Keratinocyte (primary cell): ENCODE data around the gene RHD. TPM values are rescaled to one million over a fixed set of nuclear protein-coding genes. Genes with fewer than 3 reads are reported as not detected.

Source experiments
- DNase-seq: peaks from one replicate; pipeline ENCODE4 v3.0.0-alpha.2; 2011; ENCODE audit warnings: low read depth, missing footprints, low spot score
- FAIRE-seq: peaks from 2 replicates; lab custom pipeline; 2011; peaks lifted over from hg19 to GRCh38; lab: Jason Lieb, UNC
- H2AFZ ChIP-seq: 2 replicates; pipeline ENCODE4 v1.6.0; 2012; ENCODE audit warnings: low read length, control low read depth, inconsistent platforms; ENCODE audit not compliant: control insufficient read depth
- H3K27ac ChIP-seq: 2 replicates; pipeline ENCODE4 v1.5.1; 2011; ENCODE audit warnings: low read length; ENCODE audit not compliant: control insufficient read depth, insufficient read depth
- H3K27me3 ChIP-seq: 3 replicates; pipeline ENCODE4 v1.6.0; 2011; ENCODE audit warnings: low read length; ENCODE audit not compliant: control insufficient read depth, insufficient read depth; ENCODE audit errors: extremely low read depth
- H3K36me3 ChIP-seq, 2 experiments: 2 replicates in 1 of 2; 3 replicates in 1 of 2; pipeline ENCODE4 v1.5.1; 2011; ENCODE audit warnings: low read length in 2 of 2, mild to moderate bottlenecking in 1 of 2; ENCODE audit not compliant: control insufficient read depth in 2 of 2, insufficient read depth in 2 of 2; ENCODE audit errors: extremely low read depth in 1 of 2
- H3K4me1 ChIP-seq: 3 replicates; pipeline ENCODE4 v1.5.1; 2011; ENCODE audit warnings: low read length; ENCODE audit not compliant: control insufficient read depth, insufficient read depth; ENCODE audit errors: extremely low read depth
- H3K4me2 ChIP-seq: 3 replicates; pipeline ENCODE4 v1.6.0; 2011; ENCODE audit warnings: low read depth, low read length; ENCODE audit not compliant: control insufficient read depth, insufficient read depth; ENCODE audit errors: extremely low read depth
- H3K4me3 ChIP-seq, 3 experiments: fragments of 200-600 bp in 1 of 3; sonication (generic) in 1 of 3; 2 replicates in 2 of 3; 3 replicates in 1 of 3; pipeline ENCODE4 v1.5.1; 2011 to 2016; ENCODE audit warnings: low read length in 3 of 3, mild to moderate bottlenecking in 3 of 3, control low read depth in 2 of 3, inconsistent platforms in 1 of 3, low read depth in 1 of 3, mixed read lengths in 1 of 3, mixed run types in 1 of 3, moderate library complexity in 1 of 3; ENCODE audit not compliant: control insufficient read depth in 2 of 3, insufficient read depth in 2 of 3; ENCODE audit errors: extremely low read depth in 1 of 3
- H3K79me2 ChIP-seq: 2 replicates; pipeline ENCODE4 v1.6.0; 2012; ENCODE audit warnings: low read length; ENCODE audit not compliant: control insufficient read depth, insufficient read depth
- H3K9ac ChIP-seq: 3 replicates; pipeline ENCODE4 v1.6.0; 2011; ENCODE audit warnings: low read length; ENCODE audit not compliant: control insufficient read depth, insufficient read depth; ENCODE audit errors: extremely low read depth
- H3K9me1 ChIP-seq: 3 replicates; pipeline ENCODE4 v1.6.0; 2011; ENCODE audit warnings: low read length; ENCODE audit not compliant: control insufficient read depth, insufficient read depth; ENCODE audit errors: extremely low read depth
- H3K9me3 ChIP-seq: 2 replicates; pipeline ENCODE4 v1.5.1; 2012; ENCODE audit warnings: low read depth, low read length; ENCODE audit not compliant: control insufficient read depth
- H4K20me1 ChIP-seq: 3 replicates; pipeline ENCODE4 v1.6.0; 2011; ENCODE audit warnings: low read length; ENCODE audit not compliant: control insufficient read depth, insufficient read depth; ENCODE audit errors: extremely low read depth
- EZH2 ChIP-seq: IDR thresholded peaks from one replicate; pipeline ENCODE4 v1.6.1; 2012; ENCODE audit warnings: inconsistent platforms, mild to moderate bottlenecking, low read length, moderate library complexity
- dilution Hi-C: fragments of 300-500 bp; cut with MboI; formaldehyde crosslinking; loops from one replicate; pipeline ENCODE4 v1.7.0; 2020; ENCODE audit warnings: low sequenced_read_pairs; ENCODE audit not compliant: extremely low pct_ligation_motif_present
- polyA plus RNA-seq, 5 experiments: library from polyadenylated mRNA; depleted of rRNA in 3 of 5; stranded (reverse) in 3 of 5; stranded (forward) in 1 of 5; unstranded in 1 of 5; fragments of >200 nt; gene quantifications; 1 replicate in 1 of 5; 2 replicates in 3 of 5; 3 replicates in 1 of 5; pipeline versions ENCODE4 v1.2.1 to v1.2.3, GENCODE V29; 2011 to 2012; ENCODE audit warnings: missing spikeins in 2 of 5, low read depth in 1 of 5, low replicate concordance in 1 of 5
- TF ChIP-seq, protein P1 (sequence below), 3 experiments: IDR thresholded peaks in 1 of 3; conservative IDR thresholded peaks in 1 of 3; optimal IDR thresholded peaks in 1 of 3; 2 replicates in 2 of 3; 3 replicates in 1 of 3; pipeline versions ENCODE3 to v1.5.1; 2011; ENCODE audit warnings: low read length in 3 of 3, mild to moderate bottlenecking in 3 of 3, moderate library complexity in 2 of 3, control low read depth in 1 of 3, inconsistent platforms in 1 of 3; ENCODE audit not compliant: insufficient read depth in 2 of 3; ENCODE audit errors: extremely low read depth in 1 of 3

RHD gene
- polyA plus RNA-seq, 1 donor (not counting 4 experiments of a cell fraction or from before 2014, with no cell fraction given) = not detected

DNA sequence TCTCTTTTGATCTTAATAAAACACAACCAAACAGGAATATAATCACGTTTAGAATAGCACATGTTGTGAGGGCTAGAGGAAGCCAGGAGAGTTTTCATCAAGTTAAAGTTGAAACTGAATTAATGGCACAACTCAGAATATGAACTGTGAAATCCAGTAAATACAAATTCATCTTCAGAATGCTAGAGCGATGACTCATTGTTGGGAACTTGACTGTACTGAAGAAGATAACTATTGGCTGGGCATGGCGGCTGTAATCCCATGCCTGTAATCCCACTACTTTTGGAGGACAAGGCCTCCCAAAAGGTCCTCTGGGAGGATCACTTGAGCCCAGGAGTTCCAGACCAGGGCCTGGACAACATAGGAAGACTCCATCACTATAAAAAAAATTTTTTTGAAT lies 48.8 kb upstream of the RHD start:
- H3K36me3 ChIP-seq = peaks cover 17 to 19% of the 10 kb centered on the region in 2 experiments
- FAIRE-seq (no peak), DNase-seq (no peak)
- H3K79me2 ChIP-seq = no peaks in the 10 kb centered on the region
- H3K9me1 ChIP-seq = no peaks in the 10 kb centered on the region
- H3K4me2 ChIP-seq = no peak overlapping the region
- no peak overlapping the region for H2AFZ ChIP-seq
- H3K27me3 ChIP-seq = no peaks in the 10 kb centered on the region
- H3K9me3 ChIP-seq = no peaks in the 10 kb centered on the region
- no peak for TF ChIP-seq EZH2
- TF ChIP-seq, protein P1, sequence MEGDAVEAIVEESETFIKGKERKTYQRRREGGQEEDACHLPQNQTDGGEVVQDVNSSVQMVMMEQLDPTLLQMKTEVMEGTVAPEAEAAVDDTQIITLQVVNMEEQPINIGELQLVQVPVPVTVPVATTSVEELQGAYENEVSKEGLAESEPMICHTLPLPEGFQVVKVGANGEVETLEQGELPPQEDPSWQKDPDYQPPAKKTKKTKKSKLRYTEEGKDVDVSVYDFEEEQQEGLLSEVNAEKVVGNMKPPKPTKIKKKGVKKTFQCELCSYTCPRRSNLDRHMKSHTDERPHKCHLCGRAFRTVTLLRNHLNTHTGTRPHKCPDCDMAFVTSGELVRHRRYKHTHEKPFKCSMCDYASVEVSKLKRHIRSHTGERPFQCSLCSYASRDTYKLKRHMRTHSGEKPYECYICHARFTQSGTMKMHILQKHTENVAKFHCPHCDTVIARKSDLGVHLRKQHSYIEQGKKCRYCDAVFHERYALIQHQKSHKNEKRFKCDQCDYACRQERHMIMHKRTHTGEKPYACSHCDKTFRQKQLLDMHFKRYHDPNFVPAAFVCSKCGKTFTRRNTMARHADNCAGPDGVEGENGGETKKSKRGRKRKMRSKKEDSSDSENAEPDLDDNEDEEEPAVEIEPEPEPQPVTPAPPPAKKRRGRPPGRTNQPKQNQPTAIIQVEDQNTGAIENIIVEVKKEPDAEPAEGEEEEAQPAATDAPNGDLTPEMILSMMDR (optimal IDR thresholded peaks at IDR 0.05 in 1 of 3, IDR thresholded peaks at IDR 0.05 in 1 of 3, conservative IDR thresholded peaks at IDR 0.05 in 1 of 3; ENCODE audit: extremely low read depth in 1 of 3, insufficient read depth in 2 of 3, low read length in 3 of 3) = no peak
- H3K9ac ChIP-seq = no peak overlapping the region
- no peak overlapping the region for H3K27ac ChIP-seq
- no peaks in the 10 kb centered on the region for H4K20me1 ChIP-seq
- no peaks in the 10 kb centered on the region for H3K4me1 ChIP-seq
- no peak overlapping the region for H3K4me3 ChIP-seq
- dilution Hi-C loops = loop anchor here (25.0 kb wide), 1 partner anchor 286 kb away; the partner anchor contains the start of gene RUNX3

DNA sequence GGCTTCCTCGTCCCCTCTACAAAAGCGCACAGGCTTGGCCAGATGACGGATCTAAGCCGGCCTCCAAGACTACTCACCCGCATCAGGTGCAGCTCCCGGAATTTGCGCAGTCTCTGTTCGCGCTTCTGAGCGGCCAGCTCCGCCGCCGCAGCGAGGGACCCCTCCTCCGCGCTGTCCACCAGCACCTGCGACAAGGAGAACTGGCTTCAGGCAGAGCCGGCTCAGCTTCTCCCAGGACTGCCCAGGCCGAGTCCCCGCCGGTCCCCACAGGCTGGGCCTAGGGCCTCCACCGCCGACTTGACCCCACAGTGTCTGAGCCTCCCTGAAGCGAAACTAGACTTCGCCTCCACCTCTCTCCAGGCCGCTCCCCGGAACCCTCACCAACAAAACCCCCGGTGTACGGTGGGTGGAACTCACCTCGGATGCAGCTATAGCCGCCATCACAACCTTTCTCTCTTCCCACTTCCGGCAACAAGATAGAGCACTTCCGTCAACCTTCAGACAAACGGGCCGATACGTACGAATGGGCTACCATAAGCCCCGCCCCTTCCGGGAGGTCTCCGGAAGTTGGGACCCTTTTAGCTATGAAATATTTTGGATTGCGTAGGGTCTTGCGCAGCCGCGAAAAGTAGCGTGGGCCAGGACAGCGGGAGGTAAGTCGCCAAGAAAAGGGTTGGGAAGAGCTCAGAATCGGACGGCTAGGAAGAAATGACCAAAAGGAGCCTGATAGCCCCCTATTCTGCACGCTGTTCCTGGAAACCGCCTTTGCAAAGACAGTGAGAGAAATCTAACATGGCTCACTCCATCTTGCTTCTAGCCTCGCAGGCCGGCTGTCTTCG lies 40.1 kb upstream of the RHD start, which contains the start of gene SYF2:
SYF2 (minus strand) TSS at position 476 of the 839 bp plus-strand sequence; CDS start at position 441, 35 bp downstream.
- Histone ChIP-seq H3K4me1 (peaks cover 13% of the 10 kb centered on the region), H3K4me3 (peak within 1 kb of the TSS; percentile 79 to 88 (median 87)), H2AFZ (peak within 1 kb of the TSS; percentile 91), H3K9me3 (no peaks in the 10 kb centered on the region), H3K4me2 (peak within 1 kb of the TSS; percentile 88), H3K27me3 (no peaks in the 10 kb centered on the region), H3K36me3 (peaks cover 3 to 7% of the 10 kb centered on the region in 2 experiments), H4K20me1 (no peaks in the 10 kb centered on the region), H3K27ac (peak within 1 kb of the TSS; percentile 93), H3K9ac (peak within 1 kb of the TSS; percentile 92), H3K9me1 (no peaks in the 10 kb centered on the region), H3K79me2 (peaks cover 24% of the 10 kb centered on the region)
- no peak for TF ChIP-seq EZH2
- TF ChIP-seq, protein P1 (optimal IDR thresholded peaks at IDR 0.05 in 1 of 3, IDR thresholded peaks at IDR 0.05 in 1 of 3, conservative IDR thresholded peaks at IDR 0.05 in 1 of 3; ENCODE audit: extremely low read depth in 1 of 3, insufficient read depth in 2 of 3, low read length in 3 of 3) = no peak
- dilution Hi-C loops = no loop called here
- DNase-seq (no peak), FAIRE-seq (peak; percentile 62)
